ENCODE data around the gene THAP8.

DNA sequence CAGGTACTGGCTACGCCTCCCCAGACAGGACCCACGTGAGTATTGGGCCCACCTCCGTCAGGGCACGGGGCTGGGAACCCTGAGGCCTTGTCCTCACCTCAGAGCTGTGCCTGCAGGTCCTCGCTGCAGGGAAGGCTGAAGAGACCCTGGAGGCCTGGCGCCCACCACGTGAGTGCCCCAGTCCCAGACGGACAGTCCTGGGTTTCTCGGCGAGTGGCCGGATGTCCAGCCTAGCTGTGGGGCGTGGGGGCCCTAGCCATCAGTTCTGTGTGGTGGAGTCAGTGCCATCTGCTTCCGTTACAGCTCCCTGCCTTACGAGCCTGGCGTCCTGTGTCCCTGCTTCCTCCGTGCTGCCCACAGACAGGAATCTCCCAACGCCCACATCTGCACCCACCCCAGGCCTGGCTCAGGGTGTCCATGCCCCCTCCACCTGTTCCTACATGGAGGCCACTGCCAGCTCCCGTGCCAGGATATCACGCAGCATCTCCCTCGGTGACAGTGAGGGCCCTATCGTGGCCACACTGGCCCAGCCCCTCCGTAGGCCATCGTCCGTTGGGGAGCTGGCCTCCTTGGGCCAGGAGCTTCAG, 49.0 kb upstream of the THAP8 start:
- TF ChIP-seq, protein P1, sequence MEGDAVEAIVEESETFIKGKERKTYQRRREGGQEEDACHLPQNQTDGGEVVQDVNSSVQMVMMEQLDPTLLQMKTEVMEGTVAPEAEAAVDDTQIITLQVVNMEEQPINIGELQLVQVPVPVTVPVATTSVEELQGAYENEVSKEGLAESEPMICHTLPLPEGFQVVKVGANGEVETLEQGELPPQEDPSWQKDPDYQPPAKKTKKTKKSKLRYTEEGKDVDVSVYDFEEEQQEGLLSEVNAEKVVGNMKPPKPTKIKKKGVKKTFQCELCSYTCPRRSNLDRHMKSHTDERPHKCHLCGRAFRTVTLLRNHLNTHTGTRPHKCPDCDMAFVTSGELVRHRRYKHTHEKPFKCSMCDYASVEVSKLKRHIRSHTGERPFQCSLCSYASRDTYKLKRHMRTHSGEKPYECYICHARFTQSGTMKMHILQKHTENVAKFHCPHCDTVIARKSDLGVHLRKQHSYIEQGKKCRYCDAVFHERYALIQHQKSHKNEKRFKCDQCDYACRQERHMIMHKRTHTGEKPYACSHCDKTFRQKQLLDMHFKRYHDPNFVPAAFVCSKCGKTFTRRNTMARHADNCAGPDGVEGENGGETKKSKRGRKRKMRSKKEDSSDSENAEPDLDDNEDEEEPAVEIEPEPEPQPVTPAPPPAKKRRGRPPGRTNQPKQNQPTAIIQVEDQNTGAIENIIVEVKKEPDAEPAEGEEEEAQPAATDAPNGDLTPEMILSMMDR (conservative IDR thresholded peaks at IDR 0.05; ENCODE audit: low read depth, low read length): no peak
- TF ChIP-seq EZH2 (IDR thresholded peaks at IDR 0.05; ENCODE audit: low read length, unreplicated experiment): no peak
- no peak for TF ChIP-seq EZH2phosphoT487 (IDR thresholded peaks at IDR 0.05; ENCODE audit: borderline replicate concordance, low read length)

Data from PC-3 (cell line).